SU-DHL-6 (cell line): ENCODE measurements around the gene C1QA.
A peak's percentile ranks its signal among the peaks of the same experiment; 100 is the strongest.

Source experiments
- EZH2phosphoT487 ChIP-seq: fragments of 200-600 bp; sonication (generic), shearing (Covaris generic); conservative IDR thresholded peaks from 2 replicates; pipeline ENCODE4 v1.6.1; 2018; ENCODE audit warnings: mild to moderate bottlenecking, antibody characterized with exemption, low read length, moderate library complexity, mixed read lengths
- TF ChIP-seq, protein P1 (sequence below): fragments of 200-600 bp; sonication (generic); IDR thresholded peaks from one replicate; pipeline ENCODE4 v1.5.1; 2017; ENCODE audit warnings: antibody characterized with exemption, mild to moderate bottlenecking, low read length, moderate library complexity; ENCODE audit not compliant: insufficient read depth, poor library complexity, severe bottlenecking

DNA sequence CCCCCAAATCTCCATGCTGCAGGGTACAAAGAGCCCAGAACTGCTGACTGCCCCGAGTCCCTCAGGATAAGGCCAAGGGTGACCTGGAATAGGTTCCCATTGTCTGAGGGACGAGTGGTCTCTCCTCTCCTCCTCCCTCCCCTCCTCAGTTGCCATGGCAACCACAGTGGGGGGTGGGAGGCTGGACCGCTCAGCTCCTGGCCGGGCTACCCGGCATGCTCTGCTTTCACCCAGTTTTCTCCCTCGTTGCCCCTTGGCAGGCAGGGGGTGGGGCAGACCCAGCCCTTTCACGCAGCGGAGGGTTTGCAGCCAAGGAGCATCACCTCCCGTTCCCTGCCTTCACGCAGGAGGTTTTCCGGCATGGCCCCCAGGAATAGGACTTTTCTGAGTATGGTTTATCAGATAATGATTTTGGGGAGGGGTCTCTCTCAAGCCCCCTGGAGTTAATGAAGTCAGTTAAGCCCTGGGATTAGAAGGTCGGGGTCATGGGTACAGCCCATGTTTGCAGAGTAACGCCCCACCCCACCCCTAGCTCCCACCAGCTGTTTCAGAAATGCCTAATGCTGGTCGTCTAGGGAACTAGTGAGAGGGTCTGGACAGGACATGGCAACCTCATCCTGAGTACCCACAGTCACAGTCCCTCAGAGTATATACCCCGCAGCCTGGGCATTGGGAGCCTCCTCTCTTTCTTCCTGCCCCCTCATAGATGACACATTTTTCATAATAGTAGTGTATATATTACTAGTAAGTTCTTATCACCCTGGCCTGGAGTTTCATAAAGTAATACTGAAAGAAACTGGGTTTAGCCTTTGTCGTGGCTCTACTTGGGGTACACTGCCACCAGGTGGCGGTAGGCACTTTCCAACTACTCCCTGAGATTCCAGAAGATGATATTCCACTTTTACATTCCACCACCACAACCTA, 37.3 kb downstream of the C1QA start:
- TF ChIP-seq, protein P1, sequence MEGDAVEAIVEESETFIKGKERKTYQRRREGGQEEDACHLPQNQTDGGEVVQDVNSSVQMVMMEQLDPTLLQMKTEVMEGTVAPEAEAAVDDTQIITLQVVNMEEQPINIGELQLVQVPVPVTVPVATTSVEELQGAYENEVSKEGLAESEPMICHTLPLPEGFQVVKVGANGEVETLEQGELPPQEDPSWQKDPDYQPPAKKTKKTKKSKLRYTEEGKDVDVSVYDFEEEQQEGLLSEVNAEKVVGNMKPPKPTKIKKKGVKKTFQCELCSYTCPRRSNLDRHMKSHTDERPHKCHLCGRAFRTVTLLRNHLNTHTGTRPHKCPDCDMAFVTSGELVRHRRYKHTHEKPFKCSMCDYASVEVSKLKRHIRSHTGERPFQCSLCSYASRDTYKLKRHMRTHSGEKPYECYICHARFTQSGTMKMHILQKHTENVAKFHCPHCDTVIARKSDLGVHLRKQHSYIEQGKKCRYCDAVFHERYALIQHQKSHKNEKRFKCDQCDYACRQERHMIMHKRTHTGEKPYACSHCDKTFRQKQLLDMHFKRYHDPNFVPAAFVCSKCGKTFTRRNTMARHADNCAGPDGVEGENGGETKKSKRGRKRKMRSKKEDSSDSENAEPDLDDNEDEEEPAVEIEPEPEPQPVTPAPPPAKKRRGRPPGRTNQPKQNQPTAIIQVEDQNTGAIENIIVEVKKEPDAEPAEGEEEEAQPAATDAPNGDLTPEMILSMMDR = peak; percentile 70
- TF ChIP-seq EZH2phosphoT487 = no peak
